ENCODE data around the gene PTPRU.

PTPRU gene

GRCh38 chr1:29354511-29355098 lies 118.3 kb downstream of the PTPRU start (continued):
- TF ChIP-seq ZNF843 (tag by site-specific recombination; IDR thresholded peaks at IDR 0.05) (no peak), ZNF513 (tag by site-specific recombination; IDR thresholded peaks at IDR 0.05) (no peak), ZNF214 (tag by site-specific recombination; IDR thresholded peaks at IDR 0.05; ENCODE audit: borderline replicate concordance) (no peak), ZSCAN4 (tag by site-specific recombination; IDR thresholded peaks at IDR 0.05) (no peak), ZNF549 (tag by site-specific recombination; IDR thresholded peaks at IDR 0.05) (no peak)

- TF ChIP-seq PRDM6 (tag by site-specific recombination; IDR thresholded peaks at IDR 0.05) = no peak
- TF ChIP-seq ZNF785 (tag by site-specific recombination; IDR thresholded peaks at IDR 0.05) = no peak
- TF ChIP-seq ZNF391 (tag by site-specific recombination; IDR thresholded peaks at IDR 0.05; ENCODE audit: borderline replicate concordance, low read depth) = no peak
- H3K36me3 ChIP-seq (ENCODE audit: control insufficient read depth in 2 of 2, insufficient read depth in 1 of 2, low read length in 2 of 2) = no peaks in the 10 kb centered on the region
- CTCF ChIA-PET = no interaction called here
- H3K4me1 ChIP-seq (ENCODE audit: control insufficient read depth, insufficient read depth, low read length) = no peaks in the 10 kb centered on the region
- H3K27ac ChIP-seq (ENCODE audit: extremely low read depth, low read depth, low read length) = no peak overlapping the region
- no peak overlapping the region for H3K4me3 ChIP-seq (ENCODE audit: low read depth, low read length)
- no peaks in the 10 kb centered on the region for H3K9me3 ChIP-seq (ENCODE audit: control insufficient read depth, insufficient read depth, low read depth, low read length)
- POLR2A ChIA-PET = no interaction called here
Observed at GRCh38 chr1:29355375-29355774, 119.1 kb downstream of the PTPRU start.

- Histone ChIP-seq H3K36me3 (ENCODE audit: control insufficient read depth in 2 of 2, insufficient read depth in 1 of 2, low read length in 2 of 2) (no peaks in the 10 kb centered on the region), H3K27ac (ENCODE audit: extremely low read depth, low read depth, low read length) (no peak overlapping the region), H3K9me3 (ENCODE audit: control insufficient read depth, insufficient read depth, low read depth, low read length) (no peaks in the 10 kb centered on the region), H3K4me3 (ENCODE audit: low read depth, low read length) (no peak overlapping the region), H3K4me1 (ENCODE audit: control insufficient read depth, insufficient read depth, low read length) (no peaks in the 10 kb centered on the region)
- TF ChIP-seq ZFHX2 (tag by site-specific recombination; conservative IDR thresholded peaks at IDR 0.05) = no peak
- no peak for TF ChIP-seq ZNF544 (tag by site-specific recombination; IDR thresholded peaks at IDR 0.05)
- no peak for TF ChIP-seq ZNF324 (tag by site-specific recombination; IDR thresholded peaks at IDR 0.05)
- ChIA-PET POLR2A (no interaction called here), CTCF (no interaction called here)
Observed at GRCh38 chr1:29356663-29357062, 120.3 kb downstream of the PTPRU start.

- Histone ChIP-seq H3K4me1 (ENCODE audit: control insufficient read depth, insufficient read depth, low read length) (no peaks in the 10 kb centered on the region), H3K27ac (ENCODE audit: extremely low read depth, low read depth, low read length) (no peak overlapping the region), H3K4me3 (ENCODE audit: low read depth, low read length) (no peak overlapping the region), H3K36me3 (ENCODE audit: control insufficient read depth in 2 of 2, insufficient read depth in 1 of 2, low read length in 2 of 2) (no peaks in the 10 kb centered on the region), H3K9me3 (ENCODE audit: control insufficient read depth, insufficient read depth, low read depth, low read length) (no peaks in the 10 kb centered on the region)
- no peak for TF ChIP-seq ZNF658 (tag by site-specific recombination; IDR thresholded peaks at IDR 0.05)
- no peak for TF ChIP-seq ZSCAN5A (tag by site-specific recombination; IDR thresholded peaks at IDR 0.05)
- TF ChIP-seq ZSCAN16 (tag by site-specific recombination; IDR thresholded peaks at IDR 0.05) = no peak
- POLR2A ChIA-PET = no interaction called here
- CTCF ChIA-PET = no interaction called here
Observed at GRCh38 chr1:29357452-29357851, 121.1 kb downstream of the PTPRU start.
